Kidney tubule cell (primary cell): ENCODE measurements around the gene RNF225.

Experiments
- DNase-seq: peaks from one replicate; pipeline ENCODE4 v3.0.0-alpha.2; 2018; ENCODE audit warnings: low spot score

Gene RNF225

GRCh38 chr19:58387338-58388174, 7.9 kb upstream of the RNF225 start:
- DNase-seq, result no peak

GRCh38 chr19:58388175-58388526, 7.3 kb upstream of the RNF225 start:
- no peak for DNase-seq

- DNase-seq, result no peak
These were observed 2.3 kb upstream of the RNF225 start for GRCh38 chr19:58392945-58393724.

GRCh38 chr19:58393725-58394033, 1.8 kb upstream of the RNF225 start:
- DNase-seq, result no peak

DNA sequence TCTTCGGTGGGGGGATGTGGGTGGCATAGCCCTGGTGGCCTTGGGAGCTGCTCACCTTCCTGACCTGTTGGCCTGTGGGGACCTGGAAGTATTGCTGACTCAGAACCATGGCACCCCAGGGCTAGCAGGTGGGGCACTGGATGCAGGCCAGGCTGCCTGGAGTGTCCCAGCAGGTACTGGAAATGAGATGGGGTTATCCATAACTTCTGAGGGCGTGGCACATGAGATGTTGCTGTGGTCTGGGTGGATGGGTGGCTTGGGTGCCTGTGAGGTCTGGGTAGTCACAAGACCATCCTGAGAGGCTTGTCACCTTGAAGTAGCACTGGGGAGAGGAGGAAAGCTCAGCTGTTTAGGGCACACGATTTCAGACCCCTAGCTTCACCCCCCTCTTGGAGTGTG, 636 bp upstream of the RNF225 start:
- DNase-seq, result peak; percentile 33

DNA sequence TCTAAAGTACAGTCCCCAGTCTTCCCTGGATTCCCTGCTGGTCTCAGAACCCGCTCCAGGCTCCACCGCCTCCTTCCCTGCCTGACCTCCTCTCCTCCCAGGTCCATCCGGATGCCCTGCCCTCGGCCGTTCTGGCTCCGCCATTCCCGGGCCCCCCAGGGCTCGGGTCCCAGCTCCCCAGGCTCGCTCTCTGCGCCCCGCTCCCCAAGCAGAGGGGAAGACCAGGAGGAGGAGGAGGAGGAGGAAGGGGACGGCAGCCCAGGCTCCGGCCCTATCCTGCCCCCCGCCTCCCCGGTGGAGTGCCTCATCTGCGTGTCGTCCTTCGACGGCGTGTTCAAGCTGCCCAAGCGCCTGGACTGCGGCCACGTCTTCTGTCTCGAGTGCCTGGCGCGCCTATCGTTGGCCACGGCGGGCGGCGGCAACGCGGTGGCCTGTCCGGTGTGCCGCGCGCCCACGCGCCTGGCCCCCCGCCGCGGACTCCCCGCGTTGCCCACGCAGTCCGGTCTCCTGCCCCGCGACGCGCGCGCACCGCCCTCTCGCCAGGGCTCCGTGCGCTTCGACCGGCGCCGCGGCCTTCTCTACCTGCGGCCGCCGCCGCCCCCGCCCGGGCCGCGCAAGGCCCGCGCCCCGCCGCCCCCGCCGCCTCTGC, 647 bp downstream of the RNF225 start:
- DNase-seq, result no peak

DNA sequence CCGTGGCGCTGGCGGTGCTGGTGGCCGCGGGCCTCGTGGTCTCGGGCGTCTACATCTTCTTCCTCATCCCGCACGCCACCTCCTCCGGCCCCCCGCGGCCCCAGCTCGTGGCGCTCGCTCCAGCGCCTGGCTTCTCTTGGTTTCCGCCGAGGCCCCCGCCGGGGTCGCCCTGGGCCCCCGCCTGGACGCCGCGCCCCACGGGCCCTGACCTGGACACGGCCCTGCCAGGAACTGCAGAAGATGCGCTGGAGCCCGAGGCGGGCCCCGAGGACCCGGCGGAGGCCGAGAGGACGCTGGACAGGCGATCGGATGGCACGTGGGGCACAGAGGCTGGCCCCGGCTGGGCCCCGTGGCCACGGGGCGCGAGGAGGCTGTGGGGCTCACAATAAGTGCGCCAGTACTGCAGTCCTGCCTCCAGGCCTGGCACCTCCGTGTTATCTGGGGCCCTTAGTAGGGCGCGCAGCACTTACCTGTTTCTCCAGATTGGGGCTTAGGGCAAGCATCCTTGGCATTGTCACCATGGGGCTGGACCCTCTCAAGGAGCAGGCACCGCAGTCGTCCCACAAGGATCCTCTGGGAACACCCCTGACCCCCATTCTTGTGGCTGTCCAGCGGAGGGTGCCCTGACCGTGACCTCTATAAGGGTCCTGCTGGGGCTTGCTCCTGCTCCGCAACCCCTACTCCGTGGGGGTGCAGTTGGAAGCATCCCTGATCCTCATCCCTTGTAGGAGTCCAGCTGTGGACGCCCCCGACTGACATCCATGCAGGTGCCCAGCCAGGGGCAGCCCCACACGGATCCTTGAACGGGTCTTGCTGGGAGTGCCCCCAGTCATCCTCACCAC, 1.5 kb downstream of the RNF225 start:
- no peak for DNase-seq

DNA sequence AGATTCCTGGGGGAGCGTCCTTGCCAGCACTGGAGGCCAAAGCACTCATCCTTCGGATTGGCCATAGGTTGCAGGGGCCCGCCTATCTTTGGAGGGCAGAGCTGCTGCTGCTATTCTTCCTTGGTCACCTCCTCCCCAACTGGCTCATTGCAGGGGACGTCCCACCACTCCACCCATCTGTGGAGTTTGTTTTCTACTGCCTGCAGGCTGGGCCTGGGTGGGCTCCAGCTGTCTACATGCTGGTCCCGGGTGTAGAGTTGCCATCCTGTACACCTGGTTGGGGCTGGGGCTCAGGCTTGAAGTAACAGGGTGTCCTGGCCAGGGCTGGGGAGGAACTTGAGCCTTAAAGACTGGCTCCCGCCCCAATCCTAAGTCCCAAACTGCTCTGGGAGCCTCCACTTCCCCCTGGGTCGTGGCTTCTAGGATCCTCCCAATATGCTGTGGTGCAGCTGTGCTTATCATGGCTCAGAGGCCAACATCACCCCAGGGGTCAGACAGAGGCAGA, 2.1 kb downstream of the RNF225 start:
- no peak for DNase-seq

DNA sequence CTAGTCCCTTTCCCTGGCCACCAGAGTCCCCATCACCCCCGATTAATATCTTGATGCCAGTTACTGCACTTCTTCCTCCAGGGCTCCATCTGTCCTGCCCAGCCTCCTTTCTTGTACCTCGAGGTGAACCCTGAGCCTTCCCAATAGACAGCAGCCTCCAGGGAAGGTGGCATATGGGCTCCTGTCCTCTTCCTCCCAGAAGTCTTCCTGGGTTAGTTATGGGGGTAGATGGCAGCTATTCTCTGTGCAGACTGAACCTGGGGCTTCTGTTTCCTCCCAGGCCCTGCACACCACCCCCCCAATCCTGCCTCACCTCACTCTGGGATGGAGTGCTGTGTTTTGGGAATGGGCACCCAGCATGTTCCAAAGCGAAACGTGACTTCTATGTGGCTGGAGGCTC, 2.6 kb downstream of the RNF225 start:
- no peak for DNase-seq

DNA sequence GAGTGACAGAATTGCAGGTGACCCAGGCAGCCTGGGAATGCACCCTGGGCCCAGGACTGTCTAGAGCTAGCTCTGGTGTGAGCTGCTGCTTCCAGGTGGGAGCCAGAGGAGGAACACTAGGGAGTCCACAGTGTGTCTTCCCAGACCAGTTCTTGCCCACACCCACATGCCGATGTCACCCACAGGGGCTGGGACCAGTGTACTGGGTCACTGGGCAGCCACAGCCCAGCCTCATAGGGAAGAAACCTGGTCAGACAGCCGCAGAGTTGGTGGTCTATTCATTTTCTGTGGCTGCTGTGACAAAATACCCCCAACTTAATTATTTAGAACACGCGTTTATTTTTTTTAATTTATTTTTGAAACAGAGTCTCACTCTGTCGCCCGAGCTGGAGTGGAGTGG, 3.1 kb downstream of the RNF225 start:
- DNase-seq, result no peak

DNA sequence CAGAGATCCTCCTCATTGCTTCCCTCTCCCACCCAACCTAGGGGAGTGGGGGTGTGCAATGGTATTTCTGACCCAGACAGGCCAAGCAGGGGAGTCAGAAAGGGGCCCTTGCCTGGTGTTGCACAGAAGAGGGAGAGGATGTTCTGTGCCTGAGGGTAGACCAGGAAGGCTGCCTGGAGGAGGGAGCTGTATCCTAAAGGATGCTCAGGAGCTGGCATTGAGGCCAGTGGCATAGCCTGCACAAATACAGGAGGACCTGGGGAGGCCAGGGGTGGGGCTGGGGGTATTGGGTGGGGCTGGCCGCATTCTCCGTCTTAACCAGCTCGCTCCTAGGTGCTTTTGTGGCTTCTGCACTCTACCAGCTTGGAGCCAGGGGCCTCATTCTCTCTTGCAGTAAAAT, 4.4 kb downstream of the RNF225 start:
- no peak for DNase-seq

- DNase-seq, result peak; percentile 16
These were observed 5.0 kb downstream of the RNF225 start for GRCh38 chr19:58400316-58400915.

GRCh38 chr19:58400916-58401839, 5.7 kb downstream of the RNF225 start:
- peak; percentile 100 for DNase-seq

DNA sequence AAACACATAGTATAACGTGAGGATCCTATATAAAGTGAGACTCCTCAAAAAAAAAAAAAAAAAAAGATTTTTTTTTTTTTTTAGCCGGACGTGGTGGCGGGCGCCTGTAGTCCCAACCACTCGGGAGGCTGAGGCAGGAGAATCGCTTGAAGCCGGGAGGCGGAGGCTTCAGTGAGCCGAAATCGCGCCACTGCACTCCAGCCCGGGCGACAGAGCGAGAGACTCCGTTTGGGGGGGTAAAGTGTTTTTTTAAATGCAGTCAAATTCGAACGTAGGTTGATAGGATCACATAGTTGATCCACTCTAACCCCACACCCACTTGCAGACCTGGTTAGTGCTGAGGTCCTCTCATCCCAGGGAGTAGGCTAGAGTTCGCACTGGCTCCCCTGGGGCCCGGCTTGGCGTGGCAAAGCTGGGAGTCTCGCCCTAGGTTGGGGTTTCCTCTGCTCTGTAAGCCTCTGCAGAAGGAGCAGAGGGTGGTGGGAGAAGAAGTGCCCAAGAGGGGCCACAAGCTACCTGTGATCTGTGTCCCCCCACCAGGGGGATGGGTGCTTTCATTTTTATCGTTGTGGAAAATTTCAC, 6.5 kb downstream of the RNF225 start:
- no peak for DNase-seq

DNA sequence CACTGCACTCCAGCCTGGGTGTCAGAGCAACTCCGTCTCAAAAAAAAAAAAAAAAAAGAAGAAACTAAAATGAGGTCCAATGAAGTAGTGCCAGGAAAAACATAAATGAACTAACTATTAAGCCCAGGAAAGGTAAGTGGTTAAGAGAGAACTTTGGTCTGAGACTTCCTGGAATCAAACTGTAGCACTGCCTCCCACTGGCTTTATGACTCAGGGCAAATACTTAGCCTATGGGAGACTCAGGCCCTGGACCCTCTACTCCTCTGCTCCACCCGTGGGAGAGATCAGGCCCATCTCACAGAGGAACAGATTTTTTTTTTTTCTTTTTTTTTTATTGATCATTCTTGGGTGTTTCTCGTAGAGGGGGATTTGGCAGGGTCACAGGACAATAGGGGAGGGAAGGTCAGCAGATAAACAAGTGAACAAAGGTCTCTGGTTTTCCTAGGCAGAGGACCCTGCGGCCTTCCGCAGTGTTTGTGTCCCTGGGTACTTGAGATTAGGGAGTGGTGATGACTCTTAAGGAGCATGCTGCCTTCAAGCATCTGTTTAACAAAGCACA, 8.5 kb downstream of the RNF225 start:
- DNase-seq, result peak; percentile 17

DNA sequence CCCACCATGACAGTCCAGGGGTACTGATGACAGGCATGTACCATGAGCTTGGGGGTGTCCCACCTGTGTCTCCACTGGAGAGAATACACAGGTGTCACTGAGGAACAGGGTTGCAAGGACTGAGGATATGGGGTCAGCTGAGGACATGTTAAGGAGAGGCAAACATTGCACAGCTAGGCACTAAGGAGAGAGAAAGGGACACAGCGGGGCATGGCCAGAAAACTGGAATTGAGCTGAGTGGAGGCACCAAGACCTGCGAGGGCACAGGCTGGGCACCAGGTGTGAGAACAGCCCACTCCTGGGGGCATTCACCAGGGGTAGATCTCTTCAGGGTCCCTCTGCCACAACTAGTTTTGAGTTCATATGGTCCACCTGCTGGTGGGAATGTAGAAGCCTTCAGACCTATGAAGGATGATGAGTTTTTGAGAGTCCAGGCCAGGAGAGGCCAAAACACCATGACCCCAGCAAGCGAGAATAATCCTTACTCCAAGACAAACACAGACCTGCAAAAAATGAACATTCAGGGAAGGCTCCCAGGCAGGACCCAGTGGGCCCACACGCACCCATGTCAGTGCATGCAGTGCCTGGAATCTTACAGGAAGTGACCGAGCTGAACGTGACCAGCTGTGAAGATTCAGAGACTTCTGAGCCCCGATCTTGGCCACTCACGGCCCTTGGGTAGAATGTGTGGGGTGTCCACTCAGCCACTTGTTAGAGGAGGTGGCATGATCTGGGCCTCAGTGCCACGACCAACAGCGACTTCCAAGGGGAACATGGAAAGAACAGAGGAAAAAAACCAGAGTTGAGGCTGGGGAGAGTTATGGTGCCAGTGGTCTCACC, 11.6 kb downstream of the RNF225 start:
- DNase-seq, result peak; percentile 25

DNA sequence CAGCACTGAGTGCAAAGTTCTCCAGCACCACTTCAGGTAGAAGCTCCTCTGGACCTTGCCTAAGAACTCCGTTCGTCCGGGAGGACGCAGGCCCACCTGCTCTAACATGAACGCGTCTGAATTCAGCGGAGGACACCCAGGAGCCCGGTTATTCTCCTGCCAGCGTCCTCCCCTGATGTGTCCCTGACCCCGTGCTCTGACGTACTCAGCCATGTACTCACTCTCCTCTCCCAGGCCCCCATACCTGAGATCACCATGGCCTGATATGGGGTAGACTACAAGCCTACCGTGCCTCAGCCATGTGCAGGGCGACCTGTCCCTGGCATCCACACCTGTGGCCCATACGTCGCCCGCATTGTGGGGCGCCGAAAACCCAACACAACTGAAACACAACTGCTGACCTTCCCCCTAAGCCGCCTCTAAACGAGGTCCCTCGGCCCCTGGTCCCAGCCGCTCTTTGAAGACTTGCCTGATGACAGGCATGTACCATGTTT, 12.2 kb downstream of the RNF225 start:
- DNase-seq, result peak; percentile 22

DNA sequence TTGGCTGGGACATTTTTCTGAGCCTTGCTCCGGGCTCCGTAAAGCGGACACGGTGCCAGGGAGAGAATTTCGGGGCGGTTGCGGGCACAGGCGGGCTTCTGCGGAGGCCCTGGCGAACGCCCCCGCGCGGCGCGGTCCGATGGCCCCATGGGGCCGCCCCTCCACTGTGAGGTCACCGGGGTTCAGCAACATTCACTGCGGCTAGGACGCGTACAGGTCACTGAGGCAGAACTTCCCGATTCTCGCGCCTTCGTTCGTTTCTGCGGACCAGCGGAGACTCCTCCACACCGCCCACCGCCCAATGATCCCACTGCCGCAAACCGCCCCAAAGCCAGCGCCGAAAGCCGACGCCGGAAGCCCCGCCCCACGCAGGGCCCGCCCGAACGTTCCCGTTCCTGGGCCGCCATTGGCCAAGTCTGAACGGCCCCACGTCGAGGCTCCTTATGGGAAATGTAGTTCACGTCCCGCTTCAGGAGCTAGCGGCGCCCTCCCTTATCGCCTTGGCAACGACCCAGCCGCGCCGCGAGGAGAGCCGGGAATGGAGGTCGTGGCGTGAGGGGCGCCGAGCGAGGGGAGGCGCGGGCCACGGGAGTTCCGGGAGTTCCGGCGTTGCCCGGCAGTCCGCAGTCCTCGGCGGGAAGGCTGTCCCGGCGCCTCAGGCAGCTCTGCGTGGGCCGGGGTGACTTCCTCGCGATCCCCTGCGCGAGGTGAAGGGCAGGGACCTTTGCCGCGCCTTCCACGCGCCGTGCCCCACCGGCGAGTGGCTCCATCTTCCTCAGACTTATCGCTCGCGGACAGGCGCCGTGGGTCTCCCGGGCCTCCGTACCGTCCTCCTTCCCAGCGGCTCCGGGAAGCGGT, 12.9 kb downstream of the RNF225 start, which contains the start of gene ZNF584:
Gene ZNF584, plus strand, starts transcription at position 498 of the 858 bp plus-strand sequence. CDS start 499 bp downstream, outside the sequence.
- DNase-seq, result peak; percentile 95
